ENCODE results near the gene MLLT10. TPM values are rescaled to one million over a fixed set of nuclear protein-coding genes. Genes with fewer than 3 reads are reported as not detected.

The MLLT10 gene
- total and polyA plus RNA-seq, 9 of the 15 experiments (the other 6 are each of a cell fraction or from before 2014, with no cell fraction given): 18.8 to 81.4 (median 64.2) TPM

- no peak for TF ChIP-seq ZNF75A (CRISPR knock-in tag; IDR thresholded peaks at IDR 0.05)
- no peak for TF ChIP-seq STAT6 (CRISPR knock-in tag; IDR thresholded peaks at IDR 0.05)
- TF ChIP-seq GTF2E2 (tag; IDR thresholded peaks at IDR 0.05): peak; percentile 81
- TF ChIP-seq TCF7L2 (IDR thresholded peaks at IDR 0.05; ENCODE audit: low read depth, low read length): no peak
- no peak for TF ChIP-seq KAT2B (IDR thresholded peaks at IDR 0.05; ENCODE audit: low read depth, low read length)
- no peak for TF ChIP-seq SUPT5H (IDR thresholded peaks at IDR 0.05)
- TF ChIP-seq ZNF175 (CRISPR knock-in tag; IDR thresholded peaks at IDR 0.05; ENCODE audit: low read depth): peak; percentile 63; the same call in 1 of the 2 replicates
- TF ChIP-seq ZNF311 (CRISPR knock-in tag; IDR thresholded peaks at IDR 0.05): no peak
- peak; percentile 30 for TF ChIP-seq ZFX (CRISPR knock-in tag; IDR thresholded peaks at IDR 0.05)
- peak in 1 of 2 experiments; percentile 47; a peak in 2 of 4 replicates for TF ChIP-seq HDAC1 (IDR thresholded peaks at IDR 0.05)
- TF ChIP-seq NBN (IDR thresholded peaks at IDR 0.05; ENCODE audit: low read depth): 0 out of 2 replicates have a peak, but pooled peaks have one; percentile 20
- peak; percentile 26 to 55; a peak in 3 of 4 replicates for TF ChIP-seq MNT (conservative IDR thresholded peaks at IDR 0.05)
- peak; percentile 70; the same call in 1 of the 2 replicates for TF ChIP-seq L3MBTL2 (IDR thresholded peaks at IDR 0.05)
- TF ChIP-seq ASH1L (IDR thresholded peaks at IDR 0.05; ENCODE audit: borderline replicate concordance, low read depth, partially characterized antibody): peak; percentile 19
- TF ChIP-seq PHTF2 (CRISPR knock-in tag; IDR thresholded peaks at IDR 0.05): no peak
- peak in 1 of 2 experiments; percentile 63; a peak in 2 of 4 replicates for TF ChIP-seq ARNT (IDR thresholded peaks at IDR 0.05)
- no peak for TF ChIP-seq FOXM1 (IDR thresholded peaks at IDR 0.05; ENCODE audit: low read depth)
- TF ChIP-seq FOXM1 (CRISPR knock-in tag; IDR thresholded peaks at IDR 0.05; ENCODE audit: low read depth): no peak
- TF ChIP-seq TEAD2 (tag; IDR thresholded peaks at IDR 0.05): 0 out of 2 replicates have a peak, but pooled peaks have one; percentile 38
- TF ChIP-seq TCF3 (CRISPR knock-in tag; IDR thresholded peaks at IDR 0.05): no peak
- TF ChIP-seq ATF1 (CRISPR knock-in tag; IDR thresholded peaks at IDR 0.05): no peak
- TF ChIP-seq ATF1 (tag; IDR thresholded peaks at IDR 0.05): no peak
- TF ChIP-seq ZBTB33 (CRISPR knock-in tag; IDR thresholded peaks at IDR 0.05): no peak
- TF ChIP-seq POLR3A (IDR thresholded peaks at IDR 0.05; ENCODE audit: borderline replicate concordance, extremely low read depth, insufficient read depth, insufficient read length): no peak
Observed at GRCh38 chr10:21526860-21527597, 7.0 kb upstream of the MLLT10 start (continued).
